BLaER1 treated with 17β-estradiol and CSF1 and Interleukin-3, amounts not matched to agents 10 nM and 100 nM (cell line): ENCODE results near the gene PSMG3.

Experiments used
- H3K27ac ChIP-seq, 11 experiments: shearing (Covaris generic); formaldehyde crosslinking; 2 replicates each; pipeline ENCODE4 v1.8.1; 2022
- H3K27me3 ChIP-seq, 11 experiments: shearing (Covaris generic); formaldehyde crosslinking; 2 replicates each; pipeline ENCODE4 v1.8.1; 2022
- H3K36me3 ChIP-seq, 11 experiments: shearing (Covaris generic); formaldehyde crosslinking; 2 replicates each; pipeline ENCODE4 v1.8.1; 2022
- H3K4me1 ChIP-seq, 10 experiments: shearing (Covaris generic); formaldehyde crosslinking; 2 replicates each; pipeline ENCODE4 v1.8.1; 2022
- H3K4me2 ChIP-seq, 11 experiments: shearing (Covaris generic); formaldehyde crosslinking; 2 replicates each; pipeline ENCODE4 v1.8.1; 2022
- H3K4me3 ChIP-seq, 10 experiments: shearing (Covaris generic); formaldehyde crosslinking; 2 replicates each; pipeline ENCODE4 v1.8.1; 2022
- H3K9ac ChIP-seq, 11 experiments: shearing (Covaris generic); formaldehyde crosslinking; 2 replicates each; pipeline ENCODE4 v1.8.1; 2022
- H3K9me3 ChIP-seq, 11 experiments: shearing (Covaris generic); formaldehyde crosslinking; replicated peaks in 1 of 11; 2 replicates each; pipeline ENCODE4 v1.8.1; 2022
- H4K20me1 ChIP-seq, 11 experiments: shearing (Covaris generic); formaldehyde crosslinking; 2 replicates each; pipeline ENCODE4 v1.8.1; 2022
- Cebpa-rat ChIP-seq, 11 experiments: shearing (Covaris generic); IDR thresholded peaks; 2 replicates each; pipeline ENCODE4 v1.8.1; 2022

PSMG3 gene

DNA sequence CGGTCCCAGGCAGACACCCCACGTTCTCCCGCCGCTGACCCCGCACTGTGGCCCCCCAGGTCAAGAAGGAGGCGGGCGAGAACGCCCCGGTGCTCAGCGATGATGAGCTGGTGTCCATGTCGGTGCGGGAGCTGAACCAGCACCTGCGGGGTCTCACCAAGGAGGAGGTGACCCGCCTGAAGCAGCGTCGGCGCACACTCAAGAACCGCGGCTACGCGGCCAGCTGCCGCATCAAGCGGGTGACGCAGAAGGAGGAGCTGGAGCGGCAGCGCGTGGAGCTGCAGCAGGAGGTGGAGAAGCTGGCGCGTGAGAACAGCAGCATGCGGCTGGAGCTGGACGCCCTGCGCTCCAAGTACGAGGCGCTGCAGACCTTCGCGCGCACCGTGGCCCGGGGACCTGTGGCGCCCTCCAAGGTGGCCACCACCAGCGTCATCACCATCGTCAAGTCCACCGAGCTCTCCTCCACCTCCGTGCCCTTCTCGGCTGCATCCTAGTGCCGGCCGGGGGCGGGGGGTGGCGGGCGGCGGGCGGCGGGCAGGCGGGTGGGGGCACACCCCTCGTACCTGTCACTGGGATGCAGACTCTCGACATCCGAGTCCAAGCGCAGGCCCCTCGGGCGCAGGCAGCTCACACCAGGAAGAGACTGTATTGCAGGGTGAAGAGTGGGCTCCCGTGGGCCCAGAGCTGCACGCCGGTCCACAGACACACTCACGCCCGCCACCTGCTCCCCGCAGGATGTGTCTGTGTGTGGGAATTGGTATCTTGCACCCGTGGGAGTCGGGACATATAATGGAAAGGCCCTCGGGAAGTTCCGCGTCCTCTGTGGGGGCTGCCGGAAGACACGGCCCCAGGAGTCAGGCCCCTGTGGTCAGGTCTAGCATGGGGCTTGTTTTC, 29.7 kb downstream of the PSMG3 start:
- Histone ChIP-seq H4K20me1 (peaks cover 84 to 99% (median 99%) of the 10 kb centered on the region in 11 experiments), H3K36me3 (peaks cover 59 to 86% (median 82%) of the 10 kb centered on the region in 11 experiments), H3K4me3 (no peak overlapping the region), H3K9me3 (no peaks in the 10 kb centered on the region), H3K4me2 (peak overlapping the region in 7 of 11 experiments; percentile 15 to 86 (median 78); a peak in 11 of 22 replicates), H3K27me3 (no peaks in the 10 kb centered on the region), H3K4me1 (peaks cover 35 to 96% (median 85%) of the 10 kb centered on the region in 10 experiments), H3K27ac (no peak overlapping the region), H3K9ac (no peak overlapping the region)
- no peak for TF ChIP-seq Cebpa-rat (IDR thresholded peaks at IDR 0.05)

DNA sequence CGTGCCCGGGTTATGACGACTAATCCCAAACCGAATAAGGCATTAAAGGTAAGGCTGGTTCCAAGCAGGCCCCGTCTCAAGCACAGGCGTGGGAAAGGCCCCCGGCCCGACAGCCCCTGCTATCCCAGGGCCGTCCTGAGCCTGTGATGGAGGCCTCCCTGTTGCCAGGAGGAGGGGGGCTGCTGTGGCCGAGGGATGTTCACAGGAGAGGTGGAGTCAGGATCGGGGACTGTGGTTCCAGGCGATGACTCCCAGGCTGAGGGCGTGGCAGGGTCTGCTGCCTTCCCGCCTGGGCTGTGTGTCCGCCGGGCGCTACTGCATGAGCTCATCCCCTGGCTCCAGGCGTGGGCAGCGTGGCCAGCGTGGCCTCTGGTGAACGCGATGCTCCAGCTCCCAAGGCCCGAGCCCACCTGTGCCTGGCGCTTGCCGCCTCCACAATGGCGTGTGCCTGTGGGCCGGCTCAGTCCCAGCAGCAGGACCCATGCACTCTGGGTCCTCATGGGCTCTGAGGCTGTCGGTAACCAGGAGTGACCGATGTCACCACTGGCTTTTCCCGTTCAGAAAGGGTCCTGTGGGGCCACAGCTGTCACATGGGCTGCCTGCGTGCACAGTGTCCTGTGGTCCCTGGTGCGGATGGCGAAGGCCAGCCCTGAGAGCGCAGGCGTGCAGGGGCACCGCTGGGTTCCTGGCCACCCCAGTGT, 30.5 kb downstream of the PSMG3 start:
- no peak overlapping the region for H3K27ac ChIP-seq
- H3K4me2 ChIP-seq = peak overlapping the region in 3 of 11 experiments; percentile 3 to 10 (median 6); a peak in 3 of 22 replicates

DNA sequence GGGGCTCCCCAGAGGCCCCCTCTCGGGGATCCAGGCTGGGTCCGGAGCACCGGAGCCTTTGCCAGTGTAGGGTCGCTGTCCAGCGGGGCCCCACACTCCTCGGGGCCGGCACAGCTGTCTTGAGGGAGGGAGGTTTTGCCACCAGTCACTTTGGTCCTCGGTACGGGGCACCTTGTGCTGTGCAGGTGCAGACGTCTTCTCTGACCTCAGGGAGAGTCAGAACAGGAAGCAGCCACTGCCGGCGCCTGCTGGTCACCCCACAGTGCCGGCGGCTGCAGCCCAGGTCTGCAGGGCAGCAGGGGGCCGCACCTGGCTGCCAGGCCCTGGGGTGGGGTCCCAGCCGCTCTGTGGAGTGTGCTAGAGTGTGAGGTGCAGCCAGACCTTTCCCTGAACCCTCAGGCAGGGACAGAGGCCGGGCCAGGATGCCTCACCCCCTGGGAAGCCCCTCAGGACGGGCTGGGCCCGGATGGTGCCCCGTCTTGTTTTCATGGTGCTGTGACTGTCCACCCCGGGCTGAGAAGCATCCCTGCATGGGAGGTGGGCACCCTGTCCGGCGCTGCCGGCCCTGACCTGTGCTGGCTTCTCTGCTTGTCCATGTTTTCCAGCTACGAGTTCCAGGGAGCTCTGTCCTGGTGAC, 31.2 kb downstream of the PSMG3 start:
- H3K27ac ChIP-seq = no peak overlapping the region
- H3K27me3 ChIP-seq = no peaks in the 10 kb centered on the region
- peaks cover 95 to 99% (median 99%) of the 10 kb centered on the region in 11 experiments for H4K20me1 ChIP-seq
- H3K4me1 ChIP-seq = peaks cover 37 to 96% (median 84%) of the 10 kb centered on the region in 10 experiments
- no peaks in the 10 kb centered on the region for H3K9me3 ChIP-seq
- H3K36me3 ChIP-seq = peaks cover 68 to 94% (median 84%) of the 10 kb centered on the region in 11 experiments
- no peak overlapping the region for H3K4me3 ChIP-seq
- TF ChIP-seq Cebpa-rat (IDR thresholded peaks at IDR 0.05) = no peak
- no peak overlapping the region for H3K9ac ChIP-seq
- H3K4me2 ChIP-seq = no peak overlapping the region; a peak in 2 of 22 replicates

More for the DNA sequence above, 30.5 kb downstream of the PSMG3 start:
- Histone ChIP-seq H4K20me1 (peaks cover 88 to 99% (median 99%) of the 10 kb centered on the region in 11 experiments), H3K9me3 (no peaks in the 10 kb centered on the region), H3K4me1 (peaks cover 35 to 96% (median 84%) of the 10 kb centered on the region in 10 experiments), H3K9ac (no peak overlapping the region), H3K4me3 (no peak overlapping the region), H3K36me3 (peaks cover 67 to 94% (median 87%) of the 10 kb centered on the region in 11 experiments), H3K27me3 (no peaks in the 10 kb centered on the region)
- no peak for TF ChIP-seq Cebpa-rat (IDR thresholded peaks at IDR 0.05)

DNA sequence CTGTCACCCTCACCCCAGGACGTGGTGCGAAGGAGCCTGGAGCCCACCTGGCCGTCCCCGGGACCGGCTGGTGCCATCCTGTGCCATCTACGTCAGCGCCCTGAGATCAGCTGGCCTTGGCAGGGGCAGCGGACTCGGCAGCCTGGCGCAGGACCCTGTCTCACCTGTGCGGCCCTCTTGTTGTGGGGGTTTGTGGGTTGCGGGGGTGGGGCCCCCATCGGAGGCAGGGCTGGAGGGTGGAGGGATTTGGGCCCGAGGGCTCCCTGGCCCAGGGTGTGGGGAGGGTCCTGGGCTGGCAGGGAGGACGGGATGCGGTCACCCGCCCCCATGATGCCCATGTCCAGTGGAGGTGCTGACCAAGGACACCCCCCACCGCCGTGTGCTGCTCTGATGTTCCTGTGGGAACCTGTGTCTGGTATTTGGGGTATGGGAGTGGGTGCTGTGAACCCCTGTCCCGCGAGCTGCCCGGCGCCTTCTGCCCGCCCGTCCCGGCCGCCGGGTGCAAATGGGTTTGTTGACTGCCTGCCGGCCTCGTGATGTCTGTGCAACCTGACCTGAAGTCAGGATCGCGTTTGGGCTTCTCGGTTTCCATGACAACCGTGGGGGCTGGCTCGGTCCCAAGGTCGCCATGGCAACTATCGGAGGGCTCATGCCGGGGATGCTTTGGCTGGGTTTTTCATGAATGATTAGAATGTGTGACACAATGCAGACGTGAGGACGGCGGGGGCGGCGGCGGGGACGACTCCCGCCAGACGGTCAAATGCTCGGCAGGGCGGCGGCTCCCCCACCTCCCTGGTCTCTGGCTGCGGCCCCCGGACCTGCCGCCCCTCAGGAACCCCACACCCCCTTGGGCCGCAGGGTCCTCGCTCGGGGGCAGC, 32.1 kb downstream of the PSMG3 start:
- Histone ChIP-seq H3K9me3 (no peaks in the 10 kb centered on the region), H3K27me3 (no peaks in the 10 kb centered on the region), H4K20me1 (peaks cover 97 to 99% (median 99%) of the 10 kb centered on the region in 11 experiments), H3K27ac (0 out of 22 replicates have a peak overlapping the region, but pooled peaks of 1 of the 11 experiments have one; percentile 22), H3K36me3 (peaks cover 65 to 86% (median 79%) of the 10 kb centered on the region in 11 experiments), H3K9ac (peak overlapping the region in 5 of 11 experiments; percentile 6 to 35 (median 29); a peak in 3 of 22 replicates), H3K4me2 (peak overlapping the region in 6 of 11 experiments; percentile 5 to 98 (median 31); a peak in 8 of 22 replicates), H3K4me1 (peaks cover 45 to 96% (median 84%) of the 10 kb centered on the region in 10 experiments), H3K4me3 (no peak overlapping the region)
- no peak for TF ChIP-seq Cebpa-rat (IDR thresholded peaks at IDR 0.05)

DNA sequence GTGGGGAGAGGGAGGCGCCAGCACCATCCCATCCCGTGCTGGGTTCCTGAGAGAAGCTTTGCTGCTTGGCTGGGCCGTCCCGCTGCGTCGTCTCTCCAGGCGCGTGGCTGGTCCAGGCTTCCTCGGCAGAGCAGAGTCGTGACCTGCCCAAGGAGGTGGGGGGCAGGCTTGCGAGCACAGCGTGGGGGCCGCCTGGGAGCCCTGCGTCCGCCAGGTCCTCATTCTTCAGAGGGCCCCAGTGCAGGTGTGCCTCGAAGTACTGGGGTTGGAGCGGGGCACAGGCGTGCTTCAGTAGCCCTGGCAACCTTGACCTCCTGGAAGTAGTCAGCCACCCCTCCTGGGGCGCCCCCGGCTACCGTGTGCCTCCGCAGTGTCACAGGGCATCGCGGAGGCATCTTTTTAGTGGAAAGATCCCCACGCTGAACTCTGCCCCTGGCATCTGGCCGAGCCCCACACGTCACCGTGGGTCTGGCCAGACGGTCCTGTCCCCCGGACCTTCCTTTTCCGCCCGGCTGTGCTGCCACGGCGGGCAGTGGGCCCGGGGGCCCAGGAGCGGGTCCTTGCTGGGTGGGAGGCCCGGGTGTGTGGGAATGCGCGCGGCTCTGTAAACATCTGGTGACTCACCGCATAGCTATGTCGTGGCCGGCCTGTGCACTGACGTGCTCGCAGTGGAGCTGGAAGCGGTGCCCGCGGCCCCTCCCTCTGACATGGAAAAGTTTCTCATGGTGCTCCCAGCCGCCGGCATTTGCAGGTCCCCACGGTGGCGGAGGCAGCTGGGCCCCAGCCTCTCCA, 32.9 kb downstream of the PSMG3 start:
- Histone ChIP-seq H3K27me3 (no peaks in the 10 kb centered on the region), H3K36me3 (peaks cover 58 to 78% (median 70%) of the 10 kb centered on the region in 11 experiments), H3K9me3 (no peaks in the 10 kb centered on the region), H3K4me2 (peak overlapping the region in 8 of 11 experiments; percentile 1 to 98 (median 18); a peak in 8 of 22 replicates), H3K4me3 (no peak overlapping the region), H3K4me1 (peaks cover 45 to 96% (median 83%) of the 10 kb centered on the region in 10 experiments), H3K9ac (peak overlapping the region in 8 of 11 experiments; percentile 6 to 38 (median 30); a peak in 9 of 22 replicates), H3K27ac (peak overlapping the region in 4 of 11 experiments; percentile 0 to 22 (median 12); a peak in 2 of 22 replicates), H4K20me1 (peaks cover 94 to 99% (median 99%) of the 10 kb centered on the region in 11 experiments)
- TF ChIP-seq Cebpa-rat (IDR thresholded peaks at IDR 0.05) = no peak

DNA sequence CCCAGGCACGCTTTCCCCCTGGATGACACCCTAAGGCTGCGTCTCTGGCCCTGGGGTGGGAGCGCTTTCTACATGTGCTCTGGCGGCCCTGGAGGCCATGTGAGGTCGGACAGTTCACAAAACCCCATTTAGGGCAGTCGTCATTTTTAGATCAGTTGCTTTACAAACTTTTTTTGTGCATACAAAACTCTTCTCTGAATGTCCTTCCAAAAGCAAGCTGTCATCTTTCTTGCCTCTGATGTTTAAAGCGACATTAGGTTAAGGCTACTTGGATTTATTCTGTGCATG, 33.4 kb downstream of the PSMG3 start:
- TF ChIP-seq Cebpa-rat (IDR thresholded peaks at IDR 0.05) = no peak
- H3K27ac ChIP-seq = no peak overlapping the region
- H3K4me3 ChIP-seq = no peak overlapping the region
- H3K4me1 ChIP-seq = peaks cover 45 to 96% (median 82%) of the 10 kb centered on the region in 10 experiments
- peaks cover 53 to 73% (median 68%) of the 10 kb centered on the region in 11 experiments for H3K36me3 ChIP-seq
- H3K4me2 ChIP-seq = peak overlapping the region in 7 of 11 experiments; percentile 1 to 98 (median 26); a peak in 4 of 22 replicates
- peaks cover 95 to 99% (median 99%) of the 10 kb centered on the region in 11 experiments for H4K20me1 ChIP-seq
- H3K27me3 ChIP-seq = no peaks in the 10 kb centered on the region
- H3K9me3 ChIP-seq = no peaks in the 10 kb centered on the region
- peak overlapping the region in 5 of 11 experiments; percentile 6 to 38 (median 29); a peak in 4 of 22 replicates for H3K9ac ChIP-seq

DNA sequence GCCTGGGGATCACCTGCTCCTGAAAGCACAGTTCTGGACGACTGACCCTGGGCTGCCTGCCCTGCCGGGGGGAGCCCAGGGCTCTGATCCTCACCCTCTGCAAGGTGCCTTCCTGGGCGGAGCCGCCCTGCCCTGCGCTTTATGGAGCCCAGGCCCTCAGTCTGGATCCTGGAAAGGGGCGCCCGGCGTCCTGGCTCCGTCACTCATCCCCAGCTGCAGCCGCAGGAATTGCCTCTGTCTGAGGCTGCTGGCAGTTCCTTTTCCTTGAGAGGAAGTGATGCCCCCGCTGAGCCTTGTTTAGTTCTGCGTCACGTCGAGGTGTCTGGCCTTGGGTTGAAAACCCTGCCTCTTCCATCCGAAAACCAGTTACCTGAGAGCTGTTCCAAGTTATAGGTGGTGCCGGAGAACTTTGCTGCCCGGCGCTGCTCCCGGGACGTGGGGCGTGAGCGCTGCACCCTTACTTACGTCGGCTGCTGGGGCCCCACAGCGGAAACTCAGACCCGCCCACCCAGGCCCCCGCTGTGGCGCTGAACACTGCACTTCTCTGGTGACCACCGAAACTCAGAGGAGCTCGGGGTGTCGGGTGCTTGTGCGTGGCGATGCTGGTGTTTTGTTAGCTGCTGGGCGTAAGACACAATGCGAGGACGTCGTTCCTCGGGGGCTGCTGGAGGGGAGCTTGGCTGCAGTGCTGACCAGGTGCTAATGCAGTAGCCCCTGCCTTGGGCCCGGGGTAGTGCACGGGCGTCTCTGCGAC, 34.0 kb downstream of the PSMG3 start:
- no peaks in the 10 kb centered on the region for H3K27me3 ChIP-seq
- no peak for TF ChIP-seq Cebpa-rat (IDR thresholded peaks at IDR 0.05)
- peak overlapping the region; percentile 9 to 98 (median 54); a peak in 20 of 22 replicates for H3K4me2 ChIP-seq
- peaks cover 92 to 99% (median 96%) of the 10 kb centered on the region in 11 experiments for H4K20me1 ChIP-seq
- H3K4me1 ChIP-seq = peaks cover 45 to 92% (median 76%) of the 10 kb centered on the region in 10 experiments
- no peaks in the 10 kb centered on the region for H3K9me3 ChIP-seq
- H3K27ac ChIP-seq = peak overlapping the region in 2 of 11 experiments; percentile 26 to 82; a peak in 1 of 22 replicates
- no peak overlapping the region for H3K4me3 ChIP-seq
- peaks cover 47 to 67% (median 63%) of the 10 kb centered on the region in 11 experiments for H3K36me3 ChIP-seq
- peak overlapping the region in 4 of 11 experiments; percentile 2 to 44 (median 24); a peak in 2 of 22 replicates for H3K9ac ChIP-seq
